ENCODE results near the gene LPP. TPM values are rescaled to one million over a fixed set of nuclear protein-coding genes. Genes with fewer than 3 reads are reported as not detected.

The LPP gene
- 100 to 1,000 TPM; 170 to 246 TPM for total RNA-seq

- Histone ChIP-seq H3K4me3 (peak within 1 kb of the TSS; percentile 75), H3K27ac (peak within 1 kb of the TSS; percentile 94), H3K36me3 (no peaks in the 10 kb centered on the region), H3K4me1 (peaks cover 10% of the 10 kb centered on the region), H3K27me3 (no peaks in the 10 kb centered on the region), H3K9me3 (no peaks in the 10 kb centered on the region), H3K9ac (ENCODE audit: low read depth in 2 of 2, low read length in 2 of 2) (peak within 1 kb of the TSS; percentile 96)
- intact Hi-C loops (cut with DNase I): loop anchor here (5.0 to 10.0 kb wide), 3 partner anchors 111 to 791 kb away; partner anchors contain the start of gene BCL6
- no peak for TF ChIP-seq CTCF (IDR thresholded peaks at IDR 0.05)
- peak; percentile 80 for DNase-seq
Observed at GRCh38 chr3:188154014-188154808, at the start of gene LPP. LPP (plus strand) TSS chr3:188154157; CDS start chr3:188406121, 251,964 bp downstream.

- H3K9me3 ChIP-seq: no peaks in the 10 kb centered on the region
- TF ChIP-seq CTCF (IDR thresholded peaks at IDR 0.05): no peak
- H3K4me1 ChIP-seq: no peaks in the 10 kb centered on the region
- H3K9ac ChIP-seq (ENCODE audit: low read depth in 2 of 2, low read length in 2 of 2): no peak overlapping the region
- no peak overlapping the region for H3K27ac ChIP-seq
- H3K27me3 ChIP-seq: no peaks in the 10 kb centered on the region
- H3K36me3 ChIP-seq: no peaks in the 10 kb centered on the region
- H3K4me3 ChIP-seq: no peak overlapping the region
- intact Hi-C loops (cut with DNase I): no loop called here
- no peak for DNase-seq
Observed at GRCh38 chr3:188106006-188106405, 48.0 kb upstream of the LPP start.

DNA sequence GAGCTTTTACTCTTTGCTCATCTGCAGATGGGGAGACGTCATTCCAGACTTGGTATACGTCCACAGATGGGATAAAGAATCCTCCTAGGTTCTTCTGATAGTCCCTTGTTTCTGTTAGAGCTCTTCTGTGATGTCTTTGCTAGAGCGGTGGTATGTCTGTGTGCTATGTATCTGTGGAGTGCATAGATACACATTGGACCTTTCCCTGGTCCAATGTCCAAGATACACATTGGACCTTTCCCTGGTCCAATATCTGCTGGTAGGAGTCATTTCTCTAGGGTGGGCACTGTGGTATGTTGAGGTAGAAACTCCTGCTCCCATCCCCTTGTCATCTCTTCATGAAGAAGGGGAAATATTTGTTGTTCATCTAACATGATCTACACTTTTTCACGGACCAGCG is 47.5 kb upstream of the LPP start:
- no peaks in the 10 kb centered on the region for H3K36me3 ChIP-seq
- no peak overlapping the region for H3K27ac ChIP-seq
- H3K9me3 ChIP-seq: no peaks in the 10 kb centered on the region
- H3K4me3 ChIP-seq: no peak overlapping the region
- DNase-seq: no peak
- H3K9ac ChIP-seq (ENCODE audit: low read depth in 2 of 2, low read length in 2 of 2): no peak overlapping the region
- H3K27me3 ChIP-seq: no peaks in the 10 kb centered on the region
- intact Hi-C loops (cut with DNase I): no loop called here
- TF ChIP-seq CTCF (IDR thresholded peaks at IDR 0.05): no peak
- no peaks in the 10 kb centered on the region for H3K4me1 ChIP-seq

- TF ChIP-seq CTCF (IDR thresholded peaks at IDR 0.05): no peak
Observed at GRCh38 chr3:188106887-188107830, 46.8 kb upstream of the LPP start.

DNA sequence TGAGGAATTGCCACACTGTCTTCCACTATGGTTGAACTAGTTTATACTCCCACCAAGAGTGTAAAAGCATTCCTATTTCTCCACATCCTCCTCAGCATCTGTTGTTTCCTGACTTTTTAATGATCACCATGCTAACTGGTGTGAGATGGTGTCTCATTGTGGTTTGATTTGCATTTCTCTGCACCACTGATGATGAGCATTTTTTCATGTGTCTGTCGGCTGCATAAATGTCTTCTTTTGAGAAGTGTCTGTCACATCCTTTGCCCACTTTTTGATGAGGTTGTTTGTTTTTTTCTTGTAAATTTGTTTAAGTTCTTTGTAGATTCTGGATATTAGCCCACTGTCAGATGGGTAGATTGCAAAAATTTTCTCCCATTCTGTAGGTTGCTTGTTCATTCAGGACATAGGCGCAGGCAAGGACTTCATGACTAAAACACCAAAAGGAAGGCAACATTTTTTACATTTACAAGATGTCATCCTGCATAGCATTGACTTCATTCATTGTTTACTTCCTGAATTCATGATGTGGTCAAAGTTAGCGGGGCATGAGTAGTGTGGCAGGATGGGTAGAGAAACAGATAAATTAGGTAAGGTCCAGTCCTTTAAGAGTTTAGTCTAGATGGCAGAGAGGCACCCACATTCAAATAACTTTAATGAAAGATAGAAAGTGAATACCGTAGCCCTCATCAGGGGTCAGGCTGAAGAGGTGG is 45.1 kb upstream of the LPP start:
- Histone ChIP-seq H3K4me1 (no peaks in the 10 kb centered on the region), H3K36me3 (no peaks in the 10 kb centered on the region), H3K4me3 (no peak overlapping the region), H3K27me3 (no peaks in the 10 kb centered on the region), H3K9me3 (no peaks in the 10 kb centered on the region), H3K27ac (no peak overlapping the region), H3K9ac (ENCODE audit: low read depth in 2 of 2, low read length in 2 of 2) (no peak overlapping the region)
- TF ChIP-seq CTCF (IDR thresholded peaks at IDR 0.05): no peak
- intact Hi-C loops (cut with DNase I): no loop called here
- no peak for DNase-seq

More at GRCh38 chr3:188106887-188107830, 46.8 kb upstream of the LPP start:
- H3K4me1 ChIP-seq: no peaks in the 10 kb centered on the region
- H3K36me3 ChIP-seq: no peaks in the 10 kb centered on the region
- intact Hi-C loops (cut with DNase I): no loop called here
- H3K9ac ChIP-seq (ENCODE audit: low read depth in 2 of 2, low read length in 2 of 2): no peak overlapping the region
- H3K27ac ChIP-seq: no peak overlapping the region
- DNase-seq: no peak
- H3K4me3 ChIP-seq: no peak overlapping the region
- no peaks in the 10 kb centered on the region for H3K9me3 ChIP-seq
- no peaks in the 10 kb centered on the region for H3K27me3 ChIP-seq

All from colonic mucosa (tissue), 4 donors.